GM10266 (cell line): Measurements from ENCODE around the gene COL23A1.

ENCODE experiments used
- DNase-seq: peaks from one replicate; pipeline ENCODE4 v3.0.0; 2012; ENCODE audit errors: extremely low spot score
- TF ChIP-seq, protein P1 (sequence below): IDR thresholded peaks from 2 replicates; pipeline ENCODE4 v1.5.1; 2012; ENCODE audit warnings: mild to moderate bottlenecking, low read depth; ENCODE audit not compliant: control insufficient read depth, insufficient read depth; ENCODE audit errors: missing control alignments

COL23A1 gene

DNA sequence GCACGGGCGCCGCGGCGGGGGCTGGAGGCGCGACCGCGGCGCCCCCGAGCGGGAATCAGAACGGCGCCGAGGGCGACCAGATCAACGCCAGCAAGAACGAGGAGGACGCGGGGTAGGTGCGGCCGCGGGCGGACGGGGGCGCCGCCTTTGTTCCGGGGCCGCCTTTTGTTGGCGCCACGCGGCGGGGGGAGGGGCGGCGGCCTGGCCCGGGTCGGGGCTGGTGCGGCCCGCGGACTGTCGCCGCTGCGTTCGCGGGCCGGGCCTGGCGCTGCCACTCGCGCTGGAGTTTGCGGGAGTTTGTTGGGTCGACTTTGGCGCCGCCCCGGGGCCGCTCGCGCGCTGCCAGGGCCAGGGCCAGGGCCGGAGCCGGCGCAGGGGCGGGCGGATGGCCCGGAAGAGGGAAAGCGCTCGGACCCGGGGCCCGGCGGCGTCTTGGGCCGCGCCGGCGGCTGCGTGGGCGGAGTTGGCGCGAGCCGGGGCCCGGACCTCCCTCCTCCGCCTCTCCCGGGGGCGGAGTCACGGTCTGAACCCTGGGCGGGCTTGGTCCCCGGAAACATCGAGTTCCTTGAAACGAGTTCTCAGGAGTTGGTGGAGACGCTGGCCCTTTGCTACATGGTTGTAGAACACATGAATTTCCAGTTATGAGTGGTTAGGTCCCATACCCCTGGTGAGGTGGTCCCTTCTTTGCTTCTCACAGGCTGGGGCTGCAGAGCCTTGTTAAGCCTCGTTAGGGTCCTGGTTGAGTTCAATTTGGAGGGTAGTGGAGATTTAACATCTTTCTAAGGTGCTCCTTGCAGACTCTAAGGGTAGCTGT lies 385.1 kb downstream of the COL23A1 start:
- TF ChIP-seq, protein P1, sequence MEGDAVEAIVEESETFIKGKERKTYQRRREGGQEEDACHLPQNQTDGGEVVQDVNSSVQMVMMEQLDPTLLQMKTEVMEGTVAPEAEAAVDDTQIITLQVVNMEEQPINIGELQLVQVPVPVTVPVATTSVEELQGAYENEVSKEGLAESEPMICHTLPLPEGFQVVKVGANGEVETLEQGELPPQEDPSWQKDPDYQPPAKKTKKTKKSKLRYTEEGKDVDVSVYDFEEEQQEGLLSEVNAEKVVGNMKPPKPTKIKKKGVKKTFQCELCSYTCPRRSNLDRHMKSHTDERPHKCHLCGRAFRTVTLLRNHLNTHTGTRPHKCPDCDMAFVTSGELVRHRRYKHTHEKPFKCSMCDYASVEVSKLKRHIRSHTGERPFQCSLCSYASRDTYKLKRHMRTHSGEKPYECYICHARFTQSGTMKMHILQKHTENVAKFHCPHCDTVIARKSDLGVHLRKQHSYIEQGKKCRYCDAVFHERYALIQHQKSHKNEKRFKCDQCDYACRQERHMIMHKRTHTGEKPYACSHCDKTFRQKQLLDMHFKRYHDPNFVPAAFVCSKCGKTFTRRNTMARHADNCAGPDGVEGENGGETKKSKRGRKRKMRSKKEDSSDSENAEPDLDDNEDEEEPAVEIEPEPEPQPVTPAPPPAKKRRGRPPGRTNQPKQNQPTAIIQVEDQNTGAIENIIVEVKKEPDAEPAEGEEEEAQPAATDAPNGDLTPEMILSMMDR = no peak
- peak; percentile 94 for DNase-seq

DNA sequence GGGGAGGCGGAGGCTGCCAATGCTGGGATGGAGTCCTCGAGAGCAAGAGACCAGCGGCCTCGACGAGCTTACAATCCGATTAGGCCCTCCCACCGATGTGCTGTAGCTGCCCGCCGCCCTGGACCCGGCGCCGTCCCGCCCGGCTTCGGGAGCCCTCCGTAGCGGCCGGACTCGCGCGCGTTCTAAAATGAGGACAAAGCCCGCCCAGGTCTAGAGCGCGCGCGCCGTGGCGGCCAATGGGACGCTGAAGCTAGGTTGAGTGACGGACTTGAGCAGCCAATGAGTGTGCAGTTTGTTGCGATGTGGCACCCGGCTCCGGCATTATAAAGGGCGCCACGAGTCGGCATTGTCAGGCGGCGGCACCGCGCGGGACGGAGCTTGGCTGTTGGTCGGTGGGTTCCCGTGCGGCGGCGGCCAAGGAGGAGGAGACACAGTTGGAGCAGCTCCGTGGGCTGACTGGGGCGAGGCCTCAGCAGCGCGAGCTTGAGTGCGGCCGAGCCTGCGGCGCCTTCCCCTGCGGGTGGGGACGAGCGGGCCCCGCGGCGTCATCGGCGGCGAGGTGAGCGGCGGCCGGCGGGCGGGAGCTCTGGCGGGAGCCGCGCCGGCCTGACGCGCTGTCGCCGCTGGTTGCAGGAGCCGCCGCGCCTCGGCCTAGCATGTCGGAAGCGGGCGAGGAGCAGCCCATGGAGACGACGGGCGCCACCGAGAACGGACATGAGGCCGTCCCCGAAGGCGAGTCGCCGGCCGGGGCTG lies 385.8 kb downstream of the COL23A1 start, which contains the start of gene HNRNPAB:
Gene HNRNPAB, plus strand, starts transcription at position 352 of the 753 bp plus-strand sequence. Its CDS starts 305 bp downstream, at position 657.
- DNase-seq = peak; percentile 100
- TF ChIP-seq, protein P1 = no peak

DNA sequence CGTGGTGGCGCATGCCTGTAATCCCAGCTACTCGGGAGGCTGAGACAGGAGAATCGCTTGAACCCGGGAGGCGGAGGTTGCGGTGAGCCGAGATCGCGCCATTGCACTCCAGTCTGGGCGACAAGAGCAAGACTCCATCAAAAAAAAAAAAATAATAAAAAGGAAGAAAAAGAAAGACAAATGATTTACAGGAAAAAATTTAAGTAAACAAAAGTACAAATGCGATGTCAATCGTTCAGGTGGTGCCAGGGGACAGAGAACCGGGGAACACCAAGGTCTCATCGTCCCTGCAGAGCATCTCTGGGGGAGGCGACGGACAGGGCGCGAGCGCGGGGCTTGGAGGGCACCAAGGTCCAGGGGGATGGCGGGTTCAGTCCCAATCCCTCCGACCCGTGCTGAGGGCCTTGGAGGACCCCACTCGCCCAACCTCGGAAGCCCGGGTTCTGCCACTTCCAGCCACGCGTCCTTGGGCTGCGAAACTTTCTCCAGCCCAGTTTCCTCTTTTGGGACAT lies 386.5 kb downstream of the COL23A1 start:
- DNase-seq = peak; percentile 56
- TF ChIP-seq, protein P1 = no peak

DNA sequence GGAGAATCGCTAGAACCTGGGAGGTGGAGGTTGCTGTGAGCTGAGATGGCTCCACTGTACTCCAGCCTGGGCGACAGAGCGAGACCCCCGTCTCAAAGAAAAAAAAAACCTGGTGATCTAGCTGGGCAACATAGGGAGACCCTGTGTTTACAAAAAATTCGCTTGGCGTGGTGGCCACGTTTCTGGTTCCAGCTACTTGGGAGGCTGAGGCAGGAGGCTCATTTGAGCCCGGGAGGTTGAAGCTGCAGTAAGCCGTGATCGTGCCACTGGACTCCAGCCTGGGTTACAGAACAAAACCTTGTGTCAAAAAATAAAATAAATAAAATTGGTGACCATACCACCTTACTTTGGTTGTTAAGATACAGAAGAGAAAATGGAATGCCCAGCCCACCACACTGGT lies 387.7 kb downstream of the COL23A1 start:
- DNase-seq = no peak
- TF ChIP-seq, protein P1 = no peak

DNA sequence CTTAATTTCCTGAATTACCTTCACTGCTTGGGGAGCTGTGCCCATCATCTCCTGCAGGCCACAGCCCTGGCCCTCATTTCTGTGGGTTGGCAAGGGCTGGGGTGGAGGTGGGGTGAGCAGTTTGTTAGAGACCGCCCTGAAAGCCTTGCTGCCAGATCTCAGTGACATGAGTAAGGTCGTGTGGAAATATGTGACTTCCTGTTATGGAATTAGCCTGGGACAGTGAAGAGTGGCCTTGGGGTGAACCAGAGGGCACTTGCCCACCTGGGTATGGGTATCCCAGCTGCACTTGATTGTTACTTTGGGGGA lies 388.3 kb downstream of the COL23A1 start:
- no peak for DNase-seq
- TF ChIP-seq, protein P1 = no peak

DNA sequence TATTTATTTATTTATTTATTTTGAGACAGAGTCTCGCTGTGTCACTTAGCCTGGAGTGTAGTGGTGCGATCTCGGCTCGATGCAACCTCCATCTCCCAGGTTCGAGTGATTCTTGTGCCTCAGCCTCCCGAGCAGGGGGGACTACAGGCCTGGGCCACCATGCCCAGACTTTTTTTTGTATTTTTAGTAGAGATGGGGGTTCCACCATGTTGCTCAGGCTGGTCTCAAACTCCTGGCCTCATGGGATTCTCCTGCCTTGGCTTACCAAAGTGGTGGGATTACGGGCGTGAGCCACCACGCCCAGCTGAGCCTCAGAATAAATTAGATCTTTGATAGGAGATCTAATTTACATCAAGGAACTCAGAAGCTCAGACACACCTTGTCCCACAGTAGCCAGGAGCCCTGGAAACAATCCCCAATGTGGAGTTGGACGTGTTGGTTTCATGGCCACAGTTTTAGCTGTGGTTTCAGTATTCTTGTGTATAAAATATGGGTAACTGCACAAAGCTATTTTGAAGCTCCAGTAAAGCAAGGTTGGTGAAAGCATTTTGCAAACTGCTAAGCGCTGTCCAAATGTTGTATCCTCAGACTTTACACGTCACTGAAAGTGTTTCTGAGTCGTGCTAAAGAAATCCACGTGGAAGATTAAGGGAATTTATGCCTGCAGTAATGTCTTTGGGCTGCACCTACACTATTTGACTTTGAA lies 388.8 kb downstream of the COL23A1 start:
- no peak for DNase-seq
- TF ChIP-seq, protein P1 = no peak
